Tibial nerve (tissue), 4 donors: ENCODE data around the gene BPTF. TPM values are rescaled to one million over a fixed set of nuclear protein-coding genes. Genes with fewer than 3 reads are reported as not detected.
"Not testable (repeated sequence)": the region's sequence is repeated elsewhere in the genome, so short reads cannot be mapped to it uniquely, and the experiment has no call there.

Source experiments
- DNase-seq, 2 donors: peaks; one replicate each; pipeline ENCODE4 v3.0.0-alpha.2; 2019; ENCODE audit warnings: low spot score in 2 of 2
- H3K27ac ChIP-seq, 4 donors: fragments of 200-600 bp; sonication (generic) in 3 of 4; one replicate each; pipeline ENCODE4 v1.5.1; 2017 to 2019; ENCODE audit warnings: mild to moderate bottlenecking in 1 of 4
- H3K27me3 ChIP-seq, 2 donors: fragments of 200-600 bp; sonication (generic) in 1 of 2; one replicate each; pipeline versions ENCODE4 v1.5.1 to v1.6.0; 2017 to 2019
- H3K36me3 ChIP-seq, 3 donors: fragments of 200-600 bp; sonication (generic); one replicate each; pipeline ENCODE4 v1.5.1; 2018 to 2019
- H3K4me1 ChIP-seq, 4 donors: fragments of 200-600 bp; sonication (generic) in 3 of 4; one replicate each; pipeline ENCODE4 v1.5.1; 2017 to 2019
- H3K4me3 ChIP-seq, 4 donors: fragments of 200-600 bp; sonication (generic) in 3 of 4; one replicate each; pipeline ENCODE4 v1.5.1; 2017 to 2019; ENCODE audit warnings: mild to moderate bottlenecking in 1 of 4, moderate library complexity in 1 of 4
- H3K9me3 ChIP-seq, 4 donors: fragments of 200-600 bp; sonication (generic) in 3 of 4; one replicate each; pipeline ENCODE4 v1.5.1; 2017 to 2019
- EP300 ChIP-seq, 2 donors: sonication (generic); formaldehyde crosslinking; IDR thresholded peaks; one replicate each; pipeline ENCODE4 v1.6.1; 2017; ENCODE audit warnings: antibody characterized with exemption in 2 of 2, mild to moderate bottlenecking in 1 of 2
- POLR2A ChIP-seq, 2 donors: fragments of 450-650 bp; IDR thresholded peaks; one replicate each; pipeline ENCODE4 v1.6.1; 2017; ENCODE audit warnings: antibody characterized with exemption in 2 of 2, mild to moderate bottlenecking in 2 of 2, moderate library complexity in 2 of 2
- WGBS, 2 donors: methylation state at CpG; one replicate each; pipeline ENCODE4 v1.1.5; 2018; 5-methylcytosine and 5-hydroxymethylcytosine counted together
- total RNA-seq, 4 donors: library from RNA; depleted of rRNA; stranded (reverse); fragments of >200 nt; gene quantifications; one replicate each; pipeline ENCODE4 v1.1.0, GENCODE V29; 2016
- TF ChIP-seq, protein P1 (sequence below), 5 experiments: fragments of 200-600 bp in 3 of 5; fragments of 450-650 bp in 2 of 5; sonication (generic) in 3 of 5; IDR thresholded peaks; one replicate each; pipeline ENCODE4 v1.5.1; 2016 to 2019; ENCODE audit warnings: antibody characterized with exemption in 5 of 5, mild to moderate bottlenecking in 3 of 5, moderate library complexity in 2 of 5

Gene BPTF
- total RNA-seq, 4 donors from 2014 or later: 72.8 to 124 (median 113) TPM

DNA sequence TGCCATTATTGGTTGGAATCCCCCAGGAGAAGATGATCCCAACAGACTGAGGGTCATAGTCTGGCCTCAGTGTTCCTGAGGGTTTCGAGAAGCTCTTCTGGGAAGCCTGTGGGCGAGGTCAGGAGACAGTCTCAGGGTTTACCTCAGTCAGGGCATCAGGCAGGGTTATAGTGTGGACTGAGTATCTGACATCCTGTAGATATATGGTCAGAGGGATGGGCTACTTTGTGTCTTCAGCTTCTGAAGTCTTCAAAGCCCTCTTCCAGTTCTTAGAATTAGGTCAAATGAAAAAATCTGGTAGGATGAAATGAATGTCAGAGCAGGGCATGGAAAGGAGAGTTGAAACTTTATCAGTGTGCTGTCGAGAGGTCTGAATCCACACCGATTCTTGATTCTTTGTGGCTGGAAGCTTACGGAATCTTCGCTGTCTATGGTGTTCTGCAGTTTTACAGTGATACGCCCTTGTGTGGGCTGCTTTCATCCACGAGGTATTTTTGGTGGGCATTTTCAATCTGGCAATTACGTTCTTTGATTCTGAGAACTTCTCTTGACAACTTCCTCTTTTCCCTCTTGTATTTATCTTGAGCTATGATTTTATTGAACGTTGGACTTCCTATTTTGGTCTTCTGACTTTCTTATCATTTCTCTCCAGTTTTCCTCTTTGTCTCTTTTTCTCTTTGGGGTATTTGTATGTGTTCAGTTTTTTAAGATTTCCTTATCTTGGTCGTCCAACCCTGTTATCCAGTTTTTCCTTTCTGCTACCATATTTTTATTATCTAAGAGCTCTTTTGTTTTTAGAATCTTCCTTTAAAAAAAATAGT, 30.4 kb downstream of the BPTF start:
- DNase-seq: no peak
- Histone ChIP-seq H3K9me3 (no peaks in the 10 kb centered on the region), H3K4me3 (no peak overlapping the region), H3K4me1 (peaks cover 0 to 52% (median 17%) of the 10 kb centered on the region in 4 donors), H3K36me3 (peaks cover 0 to 20% (median 0%) of the 10 kb centered on the region in 3 donors), H3K27ac (no peak overlapping the region), H3K27me3 (no peaks in the 10 kb centered on the region)
- TF ChIP-seq POLR2A (IDR thresholded peaks at IDR 0.05) (no peak), EP300 (IDR thresholded peaks at IDR 0.05) (no peak)
- TF ChIP-seq, protein P1, sequence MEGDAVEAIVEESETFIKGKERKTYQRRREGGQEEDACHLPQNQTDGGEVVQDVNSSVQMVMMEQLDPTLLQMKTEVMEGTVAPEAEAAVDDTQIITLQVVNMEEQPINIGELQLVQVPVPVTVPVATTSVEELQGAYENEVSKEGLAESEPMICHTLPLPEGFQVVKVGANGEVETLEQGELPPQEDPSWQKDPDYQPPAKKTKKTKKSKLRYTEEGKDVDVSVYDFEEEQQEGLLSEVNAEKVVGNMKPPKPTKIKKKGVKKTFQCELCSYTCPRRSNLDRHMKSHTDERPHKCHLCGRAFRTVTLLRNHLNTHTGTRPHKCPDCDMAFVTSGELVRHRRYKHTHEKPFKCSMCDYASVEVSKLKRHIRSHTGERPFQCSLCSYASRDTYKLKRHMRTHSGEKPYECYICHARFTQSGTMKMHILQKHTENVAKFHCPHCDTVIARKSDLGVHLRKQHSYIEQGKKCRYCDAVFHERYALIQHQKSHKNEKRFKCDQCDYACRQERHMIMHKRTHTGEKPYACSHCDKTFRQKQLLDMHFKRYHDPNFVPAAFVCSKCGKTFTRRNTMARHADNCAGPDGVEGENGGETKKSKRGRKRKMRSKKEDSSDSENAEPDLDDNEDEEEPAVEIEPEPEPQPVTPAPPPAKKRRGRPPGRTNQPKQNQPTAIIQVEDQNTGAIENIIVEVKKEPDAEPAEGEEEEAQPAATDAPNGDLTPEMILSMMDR (IDR thresholded peaks at IDR 0.05): no peak
- 74 to 78% methylated on average over 11 of the region's 11 CpGs for WGBS, 2 donors

DNA sequence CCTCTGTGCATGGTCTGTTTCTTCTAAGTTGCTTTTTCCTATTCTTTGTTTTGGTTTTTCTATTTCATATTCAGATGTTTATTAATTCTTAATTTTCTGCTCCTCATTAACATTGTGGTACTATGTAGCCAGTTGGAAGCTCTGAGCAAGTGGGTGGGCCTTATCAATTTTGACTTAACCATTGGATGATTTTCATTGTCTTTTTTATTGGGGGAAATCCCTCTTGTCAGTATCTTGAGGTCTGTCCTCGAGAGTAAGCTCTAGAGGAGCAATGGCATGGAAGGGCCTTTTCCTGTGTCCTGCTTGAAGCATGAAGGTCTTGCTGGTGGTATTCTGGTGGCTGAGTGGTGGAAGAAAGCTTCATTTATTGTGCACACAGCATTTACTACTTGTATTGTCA, 31.1 kb downstream of the BPTF start:
- not testable (repeated sequence) for H3K9me3 ChIP-seq, H3K27me3 ChIP-seq, H3K4me3 ChIP-seq, H3K27ac ChIP-seq, DNase-seq
- 50 to 57% methylated on average over 1 of the region's 1 CpG for WGBS, 2 donors
- H3K36me3 ChIP-seq: peaks cover 0 to 20% (median 0%) of the 10 kb centered on the region in 3 donors
- H3K4me1 ChIP-seq: peaks cover 0 to 50% (median 14%) of the 10 kb centered on the region in 4 donors

DNA sequence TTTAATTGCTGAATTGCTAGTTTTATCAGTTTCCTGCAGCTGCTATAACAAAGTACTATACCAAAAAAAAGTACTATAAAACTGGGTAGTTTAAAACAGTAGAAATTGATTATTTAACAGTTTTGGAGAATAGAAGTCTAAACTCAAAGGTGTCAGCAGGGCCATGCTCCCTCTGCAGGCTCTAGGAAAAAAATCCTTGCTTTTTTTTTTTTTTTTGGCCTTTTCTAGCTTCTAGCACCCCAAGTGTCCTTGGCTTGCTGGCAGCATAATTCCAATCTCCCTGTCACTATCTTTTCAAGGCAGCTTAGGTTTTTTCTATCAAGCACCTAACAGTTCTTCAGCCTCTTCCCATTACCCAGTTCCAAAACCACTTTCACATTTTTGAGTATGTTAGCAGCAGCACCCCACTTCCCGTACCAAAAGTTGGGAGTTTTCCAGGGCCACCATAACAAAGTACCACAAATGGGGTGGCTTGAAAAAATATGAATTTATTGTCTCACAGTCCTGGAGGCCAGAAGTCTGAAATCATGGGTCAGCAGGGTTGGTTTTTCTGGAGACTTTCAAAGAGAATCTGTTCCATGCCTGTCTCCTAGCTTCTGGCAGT, 37.4 kb downstream of the BPTF start:
- Histone ChIP-seq H3K4me1 (peaks cover 0 to 23% (median 0%) of the 10 kb centered on the region in 4 donors), H3K36me3 (peaks cover 0 to 6% (median 0%) of the 10 kb centered on the region in 3 donors), H3K27ac (no peak overlapping the region), H3K9me3 (no peaks in the 10 kb centered on the region), H3K27me3 (no peaks in the 10 kb centered on the region), H3K4me3 (no peak overlapping the region)
- 63 to 70% methylated on average over 1 of the region's 1 CpG for WGBS, 2 donors
- TF ChIP-seq EP300 (IDR thresholded peaks at IDR 0.05): no peak
- TF ChIP-seq, protein P1 (IDR thresholded peaks at IDR 0.05): no peak
- TF ChIP-seq POLR2A (IDR thresholded peaks at IDR 0.05): no peak
- no peak for DNase-seq

DNA sequence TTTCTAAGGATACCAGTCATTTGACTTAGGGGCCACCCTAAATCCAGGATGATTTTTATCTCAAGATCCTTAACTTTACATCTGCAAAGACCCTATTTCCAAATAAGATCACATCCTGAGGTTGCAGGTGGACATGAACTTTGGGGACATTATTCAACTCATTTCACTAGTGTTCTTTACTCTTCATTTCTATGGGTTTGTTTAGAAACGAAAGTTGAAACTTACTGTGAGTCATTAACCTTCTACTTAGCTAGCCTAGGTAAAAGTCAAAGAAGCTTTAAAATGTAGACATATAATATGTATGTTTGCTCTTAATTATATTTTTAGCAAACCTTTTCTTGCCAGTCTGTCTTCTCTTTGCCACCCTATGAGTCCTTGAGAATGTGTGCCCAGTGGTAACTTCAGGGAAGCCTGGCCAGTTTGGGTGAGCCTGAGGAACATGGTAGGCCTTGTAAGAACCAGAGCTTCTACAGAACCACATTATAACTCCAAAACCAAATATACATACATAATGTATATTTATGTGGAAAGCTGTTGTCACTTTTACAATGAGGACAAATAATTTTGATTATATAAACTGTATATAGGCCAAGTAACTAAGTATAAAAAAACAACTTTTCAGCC, 38.4 kb downstream of the BPTF start:
- 92 to 93% methylated on average over 1 of the region's 1 CpG for WGBS, 2 donors
- no peaks in the 10 kb centered on the region for H3K27me3 ChIP-seq
- H3K27ac ChIP-seq: no peak overlapping the region
- H3K36me3 ChIP-seq: peaks cover 0 to 6% (median 0%) of the 10 kb centered on the region in 3 donors
- TF ChIP-seq, protein P1 (IDR thresholded peaks at IDR 0.05): no peak
- TF ChIP-seq EP300 (IDR thresholded peaks at IDR 0.05): no peak
- TF ChIP-seq POLR2A (IDR thresholded peaks at IDR 0.05): no peak
- no peak for DNase-seq
- peaks cover 0 to 30% (median 0%) of the 10 kb centered on the region in 4 donors for H3K4me1 ChIP-seq
- no peak overlapping the region for H3K4me3 ChIP-seq
- H3K9me3 ChIP-seq: no peaks in the 10 kb centered on the region

DNA sequence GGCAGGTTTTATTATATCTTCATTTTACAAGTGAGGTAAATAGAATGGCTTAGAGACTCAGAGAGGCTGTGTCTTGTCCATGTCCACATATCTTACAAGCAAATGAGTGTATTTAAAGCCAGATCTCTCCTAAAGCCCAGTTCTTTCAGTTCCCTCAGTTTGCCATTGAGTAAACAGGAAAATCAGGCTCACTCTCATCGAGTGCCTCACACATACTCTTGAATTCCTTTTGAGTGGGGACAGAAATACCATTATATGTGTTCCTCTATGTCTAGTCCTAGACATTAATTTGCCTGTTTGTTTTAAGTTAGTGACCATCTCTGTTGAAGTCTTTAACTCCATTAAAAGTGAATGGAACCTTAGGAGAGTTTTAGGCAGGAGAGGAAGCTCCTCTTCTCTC, 40.1 kb downstream of the BPTF start:
- peaks cover 0 to 6% (median 0%) of the 10 kb centered on the region in 3 donors for H3K36me3 ChIP-seq
- no peak overlapping the region for H3K27ac ChIP-seq
- 31 to 46% methylated on average over 1 of the region's 1 CpG for WGBS, 2 donors
- TF ChIP-seq EP300 (IDR thresholded peaks at IDR 0.05): no peak
- no peak overlapping the region for H3K4me3 ChIP-seq
- no peaks in the 10 kb centered on the region for H3K9me3 ChIP-seq
- H3K27me3 ChIP-seq: no peaks in the 10 kb centered on the region
- DNase-seq: no peak
- H3K4me1 ChIP-seq: peaks cover 0 to 22% (median 0%) of the 10 kb centered on the region in 4 donors

DNA sequence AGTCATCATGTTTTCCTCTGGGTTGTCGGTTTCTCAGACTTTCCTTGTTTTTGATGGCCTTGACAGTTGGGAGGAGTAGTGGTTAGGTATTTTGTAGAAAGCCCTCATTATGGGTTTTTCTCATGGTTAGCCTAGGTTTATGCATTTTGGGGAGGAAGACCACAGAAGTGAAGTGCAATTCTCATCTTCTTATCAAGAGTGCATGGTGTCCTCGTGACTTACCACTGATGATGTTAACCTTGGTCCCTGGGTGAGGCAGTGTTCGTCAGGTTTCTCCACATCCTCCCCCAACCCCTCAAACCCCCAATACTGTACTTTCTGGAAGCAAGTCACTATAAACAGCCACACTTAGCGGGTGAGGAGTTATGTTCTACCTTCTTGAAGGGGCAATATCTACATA, 42.3 kb downstream of the BPTF start:
- Histone ChIP-seq H3K27me3 (no peaks in the 10 kb centered on the region), H3K36me3 (peaks cover 0 to 6% (median 0%) of the 10 kb centered on the region in 3 donors), H3K4me1 (peaks cover 0 to 22% (median 0%) of the 10 kb centered on the region in 4 donors), H3K4me3 (no peak overlapping the region), H3K27ac (no peak overlapping the region), H3K9me3 (no peaks in the 10 kb centered on the region)
- TF ChIP-seq EP300 (IDR thresholded peaks at IDR 0.05): no peak
- no peak for TF ChIP-seq POLR2A (IDR thresholded peaks at IDR 0.05)
- TF ChIP-seq, protein P1 (IDR thresholded peaks at IDR 0.05): no peak
- 83 to 98% methylated on average over 4 of the region's 4 CpGs for WGBS, 2 donors
- DNase-seq: no peak
